ENCODE measurements around the gene TECR.

The TECR gene

GRCh38 chr19:14495672-14496028, 33.7 kb upstream of the TECR start:
- H3K27me3 ChIP-seq = peaks cover 32% of the 10 kb centered on the region
- no peaks in the 10 kb centered on the region for H3K36me3 ChIP-seq
- peaks cover 16 to 17% of the 10 kb centered on the region in 2 experiments for H3K4me1 ChIP-seq (ENCODE audit: control insufficient read depth in 1 of 2, insufficient read depth in 1 of 2, low read depth in 1 of 2, low read length in 1 of 2)
- no peak overlapping the region for H3K27ac ChIP-seq
- H3K9me3 ChIP-seq = no peaks in the 10 kb centered on the region
- no peak for TF ChIP-seq CTCF (IDR thresholded peaks at IDR 0.05)
- peak overlapping the region; percentile 20 to 84 for H3K4me3 ChIP-seq (ENCODE audit: low read depth in 1 of 2, low read length in 1 of 2)

GRCh38 chr19:14496029-14496833, 33.2 kb upstream of the TECR start, which contains the start of gene GIPC1:
Gene GIPC1, minus strand, starts transcription at chr19:14496127. Its CDS starts 13,151 bp downstream, at chr19:14482976.
- Histone ChIP-seq H3K9me3 (no peaks in the 10 kb centered on the region), H3K27ac (no peak within 1 kb of the TSS), H3K36me3 (no peaks in the 10 kb centered on the region), H3K27me3 (peaks cover 32% of the 10 kb centered on the region), H3K4me3 (ENCODE audit: low read depth in 1 of 2, low read length in 1 of 2) (peak within 1 kb of the TSS; percentile 75 to 84), H3K4me1 (ENCODE audit: control insufficient read depth in 1 of 2, insufficient read depth in 1 of 2, low read depth in 1 of 2, low read length in 1 of 2) (peaks cover 16 to 17% of the 10 kb centered on the region in 2 experiments)
- peak; percentile 41 for TF ChIP-seq CTCF (IDR thresholded peaks at IDR 0.05)

- no peaks in the 10 kb centered on the region for H3K9me3 ChIP-seq
- no peak for TF ChIP-seq CTCF (IDR thresholded peaks at IDR 0.05)
- H3K4me3 ChIP-seq (ENCODE audit: low read depth in 1 of 2, low read length in 1 of 2) = peak overlapping the region; percentile 75 to 84
- no peaks in the 10 kb centered on the region for H3K36me3 ChIP-seq
- peaks cover 16 to 17% of the 10 kb centered on the region in 2 experiments for H3K4me1 ChIP-seq (ENCODE audit: control insufficient read depth in 1 of 2, insufficient read depth in 1 of 2, low read depth in 1 of 2, low read length in 1 of 2)
- peaks cover 32% of the 10 kb centered on the region for H3K27me3 ChIP-seq
- no peak overlapping the region for H3K27ac ChIP-seq
Observed at GRCh38 chr19:14496834-14497227, 32.6 kb upstream of the TECR start.

- TF ChIP-seq CTCF (IDR thresholded peaks at IDR 0.05) = no peak
- Histone ChIP-seq H3K27ac (no peak overlapping the region), H3K4me1 (ENCODE audit: control insufficient read depth in 1 of 2, insufficient read depth in 1 of 2, low read depth in 1 of 2, low read length in 1 of 2) (peaks cover 16 to 17% of the 10 kb centered on the region in 2 experiments), H3K4me3 (ENCODE audit: low read depth in 1 of 2, low read length in 1 of 2) (no peak overlapping the region), H3K9me3 (no peaks in the 10 kb centered on the region), H3K36me3 (no peaks in the 10 kb centered on the region), H3K27me3 (peaks cover 32% of the 10 kb centered on the region)
Observed at GRCh38 chr19:14497228-14497921, 32.0 kb upstream of the TECR start.

GRCh38 chr19:14502334-14503092, 26.9 kb upstream of the TECR start:
- TF ChIP-seq CTCF (IDR thresholded peaks at IDR 0.05) = no peak
- Histone ChIP-seq H3K27me3 (peaks cover 2% of the 10 kb centered on the region), H3K36me3 (no peaks in the 10 kb centered on the region), H3K4me3 (ENCODE audit: low read depth in 1 of 2, low read length in 1 of 2) (no peak overlapping the region), H3K9me3 (no peaks in the 10 kb centered on the region), H3K4me1 (ENCODE audit: control insufficient read depth in 1 of 2, insufficient read depth in 1 of 2, low read depth in 1 of 2, low read length in 1 of 2) (peaks cover 28 to 42% of the 10 kb centered on the region in 2 experiments), H3K27ac (peak overlapping the region; percentile 38)

Data from neutrophil (primary cell).